ENCODE measurements around the gene ACTL10. TPM values are rescaled to one million over a fixed set of nuclear protein-coding genes. Genes with fewer than 3 reads are reported as not detected.

Gene ACTL10
- total RNA-seq, 1 donor from 2014 or later, result not detected

GRCh38 chr20:33707668-33708067 is 40.9 kb downstream of the ACTL10 start:
- Mint-ChIP-seq H3K27me3 (ENCODE audit: unreplicated experiment) (peaks cover 2% of the 10 kb centered on the region), H3K9me3 (ENCODE audit: unreplicated experiment) (no peaks in the 10 kb centered on the region), H3K4me1 (ENCODE audit: unreplicated experiment) (no peaks in the 10 kb centered on the region), H3K4me3 (ENCODE audit: unreplicated experiment) (no peak overlapping the region), H3K27ac (ENCODE audit: unreplicated experiment) (no peak overlapping the region), H3K36me3 (ENCODE audit: low read depth, unreplicated experiment) (peaks cover 10% of the 10 kb centered on the region)
- DNase-seq (ENCODE audit: low spot score), result no peak
- TF ChIP-seq CTCF (IDR thresholded peaks at IDR 0.05; ENCODE audit: unreplicated experiment), result no peak

- TF ChIP-seq CTCF (IDR thresholded peaks at IDR 0.05; ENCODE audit: unreplicated experiment), result no peak
- no peak overlapping the region for H3K4me3 Mint-ChIP-seq (ENCODE audit: unreplicated experiment)
These were observed 42.7 kb downstream of the ACTL10 start for GRCh38 chr20:33709398-33709797.

GRCh38 chr20:33709905-33710541 is 43.3 kb downstream of the ACTL10 start:
- Mint-ChIP-seq H3K4me3 (ENCODE audit: unreplicated experiment) (no peak overlapping the region), H3K27me3 (ENCODE audit: unreplicated experiment) (peaks cover 8% of the 10 kb centered on the region), H3K27ac (ENCODE audit: unreplicated experiment) (no peak overlapping the region), H3K36me3 (ENCODE audit: low read depth, unreplicated experiment) (peaks cover 5% of the 10 kb centered on the region), H3K9me3 (ENCODE audit: unreplicated experiment) (no peaks in the 10 kb centered on the region), H3K4me1 (ENCODE audit: unreplicated experiment) (no peaks in the 10 kb centered on the region)
- TF ChIP-seq CTCF (IDR thresholded peaks at IDR 0.05; ENCODE audit: unreplicated experiment), result no peak
- no peak for DNase-seq (ENCODE audit: low spot score)

More at GRCh38 chr20:33709398-33709797, 42.7 kb downstream of the ACTL10 start:
- Mint-ChIP-seq H3K36me3 (ENCODE audit: low read depth, unreplicated experiment) (peaks cover 5% of the 10 kb centered on the region), H3K9me3 (ENCODE audit: unreplicated experiment) (no peaks in the 10 kb centered on the region), H3K27ac (ENCODE audit: unreplicated experiment) (no peak overlapping the region), H3K27me3 (ENCODE audit: unreplicated experiment) (peaks cover 8% of the 10 kb centered on the region), H3K4me1 (ENCODE audit: unreplicated experiment) (no peaks in the 10 kb centered on the region)
- no peak for DNase-seq (ENCODE audit: low spot score)

- no peak overlapping the region for H3K27ac Mint-ChIP-seq (ENCODE audit: unreplicated experiment)
- H3K4me3 Mint-ChIP-seq (ENCODE audit: unreplicated experiment), result no peak overlapping the region
- H3K4me1 Mint-ChIP-seq (ENCODE audit: unreplicated experiment), result no peaks in the 10 kb centered on the region
- no peaks in the 10 kb centered on the region for H3K9me3 Mint-ChIP-seq (ENCODE audit: unreplicated experiment)
- peaks cover 5% of the 10 kb centered on the region for H3K36me3 Mint-ChIP-seq (ENCODE audit: low read depth, unreplicated experiment)
- H3K27me3 Mint-ChIP-seq (ENCODE audit: unreplicated experiment), result peaks cover 8% of the 10 kb centered on the region
- DNase-seq (ENCODE audit: low spot score), result no peak
- no peak for TF ChIP-seq CTCF (IDR thresholded peaks at IDR 0.05; ENCODE audit: unreplicated experiment)
These were observed 44.1 kb downstream of the ACTL10 start for GRCh38 chr20:33710681-33711445.

GRCh38 chr20:33711446-33711738 is 44.6 kb downstream of the ACTL10 start:
- peaks cover 8% of the 10 kb centered on the region for H3K27me3 Mint-ChIP-seq (ENCODE audit: unreplicated experiment)
- H3K27ac Mint-ChIP-seq (ENCODE audit: unreplicated experiment), result no peak overlapping the region
- H3K36me3 Mint-ChIP-seq (ENCODE audit: low read depth, unreplicated experiment), result peaks cover 5% of the 10 kb centered on the region
- no peaks in the 10 kb centered on the region for H3K9me3 Mint-ChIP-seq (ENCODE audit: unreplicated experiment)
- no peak for DNase-seq (ENCODE audit: low spot score)
- TF ChIP-seq CTCF (IDR thresholded peaks at IDR 0.05; ENCODE audit: unreplicated experiment), result no peak
- H3K4me3 Mint-ChIP-seq (ENCODE audit: unreplicated experiment), result no peak overlapping the region
- H3K4me1 Mint-ChIP-seq (ENCODE audit: unreplicated experiment), result no peaks in the 10 kb centered on the region

Measured in endothelial cell (in vitro differentiated cells).